A549 treated with ZK216348 at 1 μM for 4 hours (cell line): Measurements from ENCODE around the gene RRP1B. TPM values are rescaled to one million over a fixed set of nuclear protein-coding genes. Genes with fewer than 3 reads are reported as not detected.

Experiments
- total RNA-seq: library from RNA; stranded (reverse); fragments of 200-300 nt; extraction: Qiagen RNA extraction; gene quantifications from 5 replicates; pipeline ENCODE4 v1.2.3, GENCODE V29; 2022; ENCODE audit warnings: low read depth

RRP1B gene, protein sequence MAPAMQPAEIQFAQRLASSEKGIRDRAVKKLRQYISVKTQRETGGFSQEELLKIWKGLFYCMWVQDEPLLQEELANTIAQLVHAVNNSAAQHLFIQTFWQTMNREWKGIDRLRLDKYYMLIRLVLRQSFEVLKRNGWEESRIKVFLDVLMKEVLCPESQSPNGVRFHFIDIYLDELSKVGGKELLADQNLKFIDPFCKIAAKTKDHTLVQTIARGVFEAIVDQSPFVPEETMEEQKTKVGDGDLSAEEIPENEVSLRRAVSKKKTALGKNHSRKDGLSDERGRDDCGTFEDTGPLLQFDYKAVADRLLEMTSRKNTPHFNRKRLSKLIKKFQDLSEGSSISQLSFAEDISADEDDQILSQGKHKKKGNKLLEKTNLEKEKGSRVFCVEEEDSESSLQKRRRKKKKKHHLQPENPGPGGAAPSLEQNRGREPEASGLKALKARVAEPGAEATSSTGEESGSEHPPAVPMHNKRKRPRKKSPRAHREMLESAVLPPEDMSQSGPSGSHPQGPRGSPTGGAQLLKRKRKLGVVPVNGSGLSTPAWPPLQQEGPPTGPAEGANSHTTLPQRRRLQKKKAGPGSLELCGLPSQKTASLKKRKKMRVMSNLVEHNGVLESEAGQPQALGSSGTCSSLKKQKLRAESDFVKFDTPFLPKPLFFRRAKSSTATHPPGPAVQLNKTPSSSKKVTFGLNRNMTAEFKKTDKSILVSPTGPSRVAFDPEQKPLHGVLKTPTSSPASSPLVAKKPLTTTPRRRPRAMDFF
- 31.7 to 40.1 TPM (median 36.1 TPM) in 5 replicates for total RNA-seq

DNA sequence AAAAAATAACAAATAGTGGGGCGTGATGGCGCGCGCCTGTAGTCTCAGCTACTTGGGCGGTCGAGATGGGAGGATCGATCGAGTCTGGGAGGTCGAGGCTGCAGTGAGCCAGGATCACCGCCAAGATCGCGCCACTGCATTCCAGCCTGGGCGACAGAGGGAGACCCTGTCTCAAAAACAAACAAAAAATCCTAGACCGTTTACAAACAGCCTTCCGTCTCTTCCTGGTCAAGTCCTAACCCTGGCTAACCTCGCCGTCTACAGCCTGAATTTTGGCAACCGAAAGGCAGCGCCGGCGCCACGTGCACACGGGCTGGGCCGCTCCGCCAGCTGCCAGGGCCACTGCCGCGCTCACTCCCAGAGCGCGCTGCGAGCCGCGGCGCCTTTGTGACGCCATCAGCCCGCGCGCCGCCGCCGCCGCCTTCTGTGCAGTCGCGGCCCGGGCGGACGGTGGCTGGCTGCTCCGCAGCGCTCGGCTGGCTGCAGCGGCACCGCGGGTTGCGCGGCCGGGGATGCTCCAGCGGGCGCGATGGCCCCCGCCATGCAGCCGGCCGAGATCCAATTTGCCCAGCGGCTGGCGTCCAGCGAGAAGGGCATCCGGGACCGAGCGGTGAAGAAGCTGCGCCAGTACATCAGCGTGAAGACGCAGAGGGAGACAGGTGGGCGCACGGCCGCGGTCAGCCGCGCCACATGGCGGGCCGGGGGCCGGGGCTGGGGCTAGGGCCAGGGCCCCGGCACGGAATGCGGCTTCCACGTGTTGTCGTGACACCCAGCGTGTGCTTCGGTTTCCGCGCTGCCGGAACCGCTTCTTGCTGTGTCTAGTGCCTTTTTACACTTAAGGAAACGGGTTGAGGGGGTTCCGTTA lies at the start of gene RRP1B, which contains the start of gene HSF2BP:
RRP1B (plus strand) TSS at position 425 of the 865 bp plus-strand sequence; CDS start at position 530, 105 bp downstream.
HSF2BP (minus strand) TSS at position 353 of the 865 bp plus-strand sequence. CDS start 1,392 bp downstream, outside the sequence.

GRCh38 chr21:43718872-43719747 lies 59.8 kb downstream of the RRP1B start, which contains the start of gene PDXK:
PDXK (plus strand) TSS chr21:43719129; CDS start chr21:43719295, 166 bp downstream.

Other genes starting within 250 kb of the RRP1B start
- gene SIK1, start 232.4 kb upstream of the RRP1B start, total RNA-seq = 10.1 to 28.3 TPM (median 17.2 TPM) in 5 replicates
- 1.5 to 2.5 TPM (median 2.1 TPM) in 5 replicates for gene HSF2BP, start 72 bp upstream of the RRP1B start, total RNA-seq
- gene PDXK, start 59.6 kb downstream of the RRP1B start, total RNA-seq = 214 to 343 TPM (median 296 TPM) in 5 replicates
- 90.1 to 97.8 TPM (median 95.7 TPM) in 5 replicates for gene CSTB, start 116.7 kb downstream of the RRP1B start, total RNA-seq
- 31.4 to 38.7 TPM (median 33.6 TPM) in 5 replicates for gene RRP1, start 130.0 kb downstream of the RRP1B start, total RNA-seq
- 13.8 to 25.8 TPM (median 24.2 TPM) in 5 replicates for gene AGPAT3, start 205.7 kb downstream of the RRP1B start, total RNA-seq